Psoas muscle (tissue), 8 donors: ENCODE data around the gene TUBB4B. TPM values are rescaled to one million over a fixed set of nuclear protein-coding genes. Genes with fewer than 3 reads are reported as not detected.

Source experiments
- ATAC-seq, 4 donors: fragments of 200-7000 bp; cut with Tn5 transposase; one replicate each; pipeline ENCODE4 v1.9.1; 2020; ENCODE audit warnings: moderate library complexity in 3 of 4, mild to moderate bottlenecking in 2 of 4
- DNase-seq, 2 donors: peaks; one replicate each; pipeline ENCODE4 v3.0.0-alpha.2; 2020
- H3K27ac ChIP-seq: fragments of 200-600 bp; one replicate; pipeline ENCODE4 v1.8.0; 2022
- H3K27me3 ChIP-seq, 3 donors: fragments of 200-600 bp in 1 of 3; one replicate each; pipeline versions ENCODE4 v1.6.1 to v1.8.0; 2013 to 2022; ENCODE audit warnings: low read length in 2 of 3, mild to moderate bottlenecking in 2 of 3, moderate library complexity in 1 of 3; ENCODE audit not compliant: insufficient read depth in 3 of 3
- H3K36me3 ChIP-seq, 2 donors: fragments of 200-600 bp in 1 of 2; one replicate each; pipeline versions ENCODE4 v1.6.1 to v1.8.0; 2013 to 2022; ENCODE audit warnings: low read depth in 1 of 2, mild to moderate bottlenecking in 1 of 2, moderate library complexity in 1 of 2; ENCODE audit not compliant: insufficient read depth in 1 of 2
- H3K4me1 ChIP-seq: fragments of 200-600 bp; one replicate; pipeline ENCODE4 v1.8.0; 2022
- H3K4me3 ChIP-seq: fragments of 200-600 bp; one replicate; pipeline ENCODE4 v1.8.0; 2022; ENCODE audit warnings: mild to moderate bottlenecking
- H3K9me3 ChIP-seq: fragments of 200-600 bp; one replicate; pipeline ENCODE4 v1.8.0; 2022
- WGBS, 3 donors: extraction: QIAGEN DNeasy Blood & Tissue Kit; methylation state at CpG; one replicate each; pipeline versions ENCODE4 v1.1.6 to v1.1.7; 2013; 5-methylcytosine and 5-hydroxymethylcytosine counted together
- intact Hi-C, 2 donors: fragments of 100-400 bp; cut with DNase I; formaldehyde crosslinking; loops; one replicate each; pipeline versions ENCODE4 v1.11.0 to v1.14.2; 2022
- polyA plus RNA-seq, 3 donors: library from polyadenylated mRNA; stranded (reverse); fragments of 200-250 nt; gene quantifications; one replicate each; pipeline ENCODE4 v1.2.3, GENCODE V29; 2013
- total RNA-seq, 4 donors: library from RNA; stranded (reverse); fragmentation: NEBNext Ultra II Directional in 2 of 4; extraction: Animal tissue kit (Norgen Biotek cat#: 25700) in 2 of 4; gene quantifications; one replicate each; pipeline versions ENCODE4 v1.2.1 to v1.2.4, GENCODE V29; 2021 to 2023
- TF ChIP-seq, protein P1 (sequence below): fragments of 200-600 bp; IDR thresholded peaks from one replicate; pipeline ENCODE4 v1.8.0; 2022; ENCODE audit warnings: antibody characterized with exemption
- donor health status: healthy with polysubstance abuse.
- donor health status: DM: no; HTN: no; CAD: no; lungs with moderate emphysema.
- donor health status: Bipolar disorder and iron deficiency.
- donor health status: healthy.
- donor health status: DM: yes; HTN: yes; CAD: no.
- donor health status: DM: no; HTN: no; CAD: no.
- donor health status: DM: no; HTN: no; CAD: no.
- donor health status: DM: yes; HTN: yes; CAD: no.

The TUBB4B gene
- total and polyA plus RNA-seq, 7 donors = 111 to 838 (median 273) TPM

DNA sequence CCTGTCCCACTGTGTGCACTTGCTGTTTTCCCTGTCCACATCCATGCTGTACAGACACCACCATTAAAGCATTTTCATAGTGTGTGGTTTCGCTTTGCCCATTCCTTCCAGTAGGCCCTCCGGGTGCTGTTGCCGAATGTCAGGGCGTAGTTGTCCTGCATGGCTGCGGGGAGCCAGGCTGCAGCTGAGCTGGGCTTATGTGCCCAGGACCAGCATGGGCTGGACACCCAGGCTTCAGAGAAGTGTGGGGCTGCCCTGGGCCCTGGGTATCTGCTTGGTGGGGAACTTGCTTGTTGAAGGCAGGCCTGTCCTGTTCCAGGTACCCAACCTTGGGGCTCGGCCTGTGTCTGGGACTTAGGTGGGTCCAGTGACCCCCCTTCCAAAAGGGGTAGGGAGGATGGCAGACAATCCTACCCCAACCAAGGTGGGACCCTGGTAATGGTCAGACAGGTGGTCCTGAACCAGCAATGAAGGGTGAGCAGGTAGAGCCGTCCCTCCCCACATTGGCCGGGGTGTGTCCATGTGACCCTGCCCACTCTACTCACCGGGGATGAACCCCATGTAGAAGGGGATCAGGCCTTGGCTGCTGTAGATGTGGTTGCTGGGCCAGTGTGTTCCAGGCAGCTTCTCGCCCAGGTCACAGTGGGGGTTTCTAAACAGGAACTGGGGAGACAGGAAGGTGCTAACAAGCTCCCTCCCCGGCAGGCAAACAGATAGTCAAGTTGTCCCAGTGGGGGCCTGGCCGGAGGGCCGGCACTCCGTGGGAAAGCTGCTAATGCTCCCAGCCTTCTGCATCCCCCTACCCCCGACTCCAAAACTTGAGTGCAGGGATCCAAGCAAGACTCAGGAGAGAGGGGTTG is 2.8 kb downstream of the TUBB4B start:
- TF ChIP-seq, protein P1, sequence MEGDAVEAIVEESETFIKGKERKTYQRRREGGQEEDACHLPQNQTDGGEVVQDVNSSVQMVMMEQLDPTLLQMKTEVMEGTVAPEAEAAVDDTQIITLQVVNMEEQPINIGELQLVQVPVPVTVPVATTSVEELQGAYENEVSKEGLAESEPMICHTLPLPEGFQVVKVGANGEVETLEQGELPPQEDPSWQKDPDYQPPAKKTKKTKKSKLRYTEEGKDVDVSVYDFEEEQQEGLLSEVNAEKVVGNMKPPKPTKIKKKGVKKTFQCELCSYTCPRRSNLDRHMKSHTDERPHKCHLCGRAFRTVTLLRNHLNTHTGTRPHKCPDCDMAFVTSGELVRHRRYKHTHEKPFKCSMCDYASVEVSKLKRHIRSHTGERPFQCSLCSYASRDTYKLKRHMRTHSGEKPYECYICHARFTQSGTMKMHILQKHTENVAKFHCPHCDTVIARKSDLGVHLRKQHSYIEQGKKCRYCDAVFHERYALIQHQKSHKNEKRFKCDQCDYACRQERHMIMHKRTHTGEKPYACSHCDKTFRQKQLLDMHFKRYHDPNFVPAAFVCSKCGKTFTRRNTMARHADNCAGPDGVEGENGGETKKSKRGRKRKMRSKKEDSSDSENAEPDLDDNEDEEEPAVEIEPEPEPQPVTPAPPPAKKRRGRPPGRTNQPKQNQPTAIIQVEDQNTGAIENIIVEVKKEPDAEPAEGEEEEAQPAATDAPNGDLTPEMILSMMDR = no peak
- peak overlapping the region; percentile 58 for H3K27ac ChIP-seq
- peaks cover 48% of the 10 kb centered on the region for H3K4me1 ChIP-seq
- DNase-seq = no peak
- no peak for ATAC-seq
- H3K4me3 ChIP-seq = peak overlapping the region; percentile 97
- intact Hi-C loops = no loop called here
- 59 to 71% (median 66%) methylated on average over 15 of the region's 15 CpGs for WGBS, 3 donors
- peaks cover 0 to 23% of the 10 kb centered on the region in 2 donors for H3K36me3 ChIP-seq
- no peaks in the 10 kb centered on the region for H3K27me3 ChIP-seq
- H3K9me3 ChIP-seq = no peaks in the 10 kb centered on the region

DNA sequence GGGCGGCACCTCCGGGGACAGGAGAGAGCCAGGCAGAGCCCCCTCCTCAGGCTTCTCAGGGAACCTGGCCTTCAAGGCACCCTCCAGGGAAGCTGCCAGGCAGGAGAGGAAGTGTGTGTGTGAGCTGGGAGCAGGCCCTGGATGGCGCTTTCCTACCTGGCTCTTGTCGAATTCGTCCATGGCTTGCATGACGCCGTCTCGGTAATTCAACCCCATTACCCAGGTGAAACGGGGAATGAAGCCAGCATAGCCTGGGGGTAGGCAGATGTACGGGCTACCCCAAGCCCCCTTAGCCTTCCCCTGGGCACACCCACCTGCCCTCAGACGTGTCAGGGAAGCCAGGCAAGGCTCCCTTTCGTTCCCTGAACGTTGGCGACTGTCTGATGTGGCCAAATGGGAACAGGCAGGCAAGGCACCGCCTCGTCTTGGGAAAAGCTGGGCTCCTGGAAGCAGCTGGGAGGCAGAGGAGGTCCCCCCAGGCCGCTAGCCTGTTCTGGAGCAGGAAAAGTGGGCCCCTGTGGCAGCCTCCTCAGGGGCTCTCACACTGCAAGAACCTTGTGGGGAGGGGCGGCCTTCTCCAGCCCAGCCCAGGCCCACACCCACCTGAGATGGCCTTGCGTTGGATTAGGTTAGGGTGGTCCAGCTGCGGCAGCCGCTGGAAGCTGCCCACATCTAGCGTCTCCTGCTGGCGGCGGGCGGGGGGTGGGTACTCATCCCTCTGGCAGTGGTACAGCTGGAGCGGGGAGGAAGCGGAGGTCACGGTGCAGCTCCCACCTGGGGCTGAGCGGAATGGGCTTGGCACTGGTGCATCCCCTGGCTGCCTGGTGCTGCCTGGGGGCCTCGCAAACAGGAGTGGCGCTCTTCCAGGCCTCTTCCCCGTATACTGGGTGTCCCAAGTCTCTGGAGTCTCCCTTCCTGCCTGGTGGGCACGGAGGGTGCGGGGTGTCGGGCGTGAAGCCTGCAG is 3.7 kb downstream of the TUBB4B start:
- H3K4me3 ChIP-seq = no peak overlapping the region
- TF ChIP-seq, protein P1 = no peak
- intact Hi-C loops = no loop called here
- no peaks in the 10 kb centered on the region for H3K27me3 ChIP-seq
- peaks cover 0 to 23% of the 10 kb centered on the region in 2 donors for H3K36me3 ChIP-seq
- peaks cover 40% of the 10 kb centered on the region for H3K4me1 ChIP-seq
- DNase-seq (no peak), ATAC-seq (no peak)
- no peaks in the 10 kb centered on the region for H3K9me3 ChIP-seq
- 62 to 66% (median 65%) methylated on average over 30 to 36 of the region's 36 CpGs for WGBS, 3 donors
- peak overlapping the region; percentile 58 for H3K27ac ChIP-seq

DNA sequence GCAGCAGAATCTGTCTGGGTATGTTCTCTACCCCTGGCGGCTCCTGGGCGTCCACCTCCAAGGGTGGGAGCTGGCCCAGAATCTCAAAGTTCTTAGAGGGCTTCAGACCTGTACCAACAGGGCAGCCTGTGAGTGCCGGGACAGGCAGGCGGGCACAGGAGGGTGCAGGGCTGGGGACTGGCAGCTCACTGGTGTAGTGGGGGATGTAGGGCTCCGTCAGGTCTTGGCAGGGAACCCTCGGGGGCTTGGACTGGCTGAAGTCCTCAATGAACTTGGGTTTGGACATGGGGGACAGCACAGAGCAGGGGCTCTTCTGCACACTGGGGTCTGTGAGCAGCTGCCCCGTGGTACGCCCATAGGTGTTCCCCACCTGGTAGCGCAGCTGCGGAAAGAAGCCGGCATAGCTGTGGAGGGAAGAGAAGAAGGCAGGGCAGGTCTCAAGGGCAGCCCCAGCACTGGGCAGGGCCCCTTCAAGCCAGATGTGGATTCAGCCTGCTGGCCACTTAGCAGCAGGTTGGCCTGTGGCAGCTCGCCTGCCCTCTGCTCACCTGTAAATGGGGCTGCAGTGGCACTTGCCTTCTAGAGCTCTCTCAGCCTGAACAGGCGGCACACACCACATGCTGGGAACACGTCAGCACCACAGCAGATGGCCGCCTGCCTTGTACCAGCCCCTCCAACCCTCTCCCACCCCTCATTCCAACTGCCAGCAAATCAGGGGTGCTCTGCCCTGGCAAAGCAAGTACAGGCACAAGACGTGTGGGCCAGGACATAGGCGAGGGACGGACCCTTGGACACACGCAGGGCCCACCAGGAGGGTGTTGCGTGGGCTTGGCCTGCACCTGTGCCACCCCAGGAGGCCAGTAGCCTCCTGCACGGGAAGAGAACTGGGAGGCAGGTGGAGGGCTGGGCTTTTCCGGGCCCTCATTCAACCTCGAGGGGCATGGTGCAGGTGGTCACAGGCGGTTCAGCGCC is 4.6 kb downstream of the TUBB4B start:
- no peak overlapping the region for H3K4me3 ChIP-seq
- peaks cover 0 to 23% of the 10 kb centered on the region in 2 donors for H3K36me3 ChIP-seq
- TF ChIP-seq, protein P1 = no peak
- H3K4me1 ChIP-seq = peaks cover 40% of the 10 kb centered on the region
- H3K27me3 ChIP-seq = no peaks in the 10 kb centered on the region
- no peaks in the 10 kb centered on the region for H3K9me3 ChIP-seq
- DNase-seq (no peak), ATAC-seq (no peak)
- 88 to 90% (median 88%) methylated on average over 25 of the region's 25 CpGs for WGBS, 3 donors
- intact Hi-C loops = no loop called here
- H3K27ac ChIP-seq = no peak overlapping the region
